ENCODE results near the gene GPR160. TPM values are rescaled to one million over a fixed set of nuclear protein-coding genes. Genes with fewer than 3 reads are reported as not detected.
A peak's percentile ranks its signal among the peaks of the same experiment; 100 is the strongest.

GPR160 gene
- total and polyA plus RNA-seq, 2 of the 13 experiments (the other 11 are each of a cell fraction or from before 2014, with no cell fraction given), result 12.1 to 23.2 TPM

GRCh38 chr3:170078620-170079281, 41.0 kb downstream of the GPR160 start (continued):
- TF ChIP-seq TFE3 (CRISPR knock-in tag; IDR thresholded peaks at IDR 0.05), result 0 out of 2 replicates have a peak, but pooled peaks have one; percentile 11
- peak; percentile 59; the same call in 1 of the 3 replicates for TF ChIP-seq MXI1 (IDR thresholded peaks at IDR 0.05; ENCODE audit: borderline replicate concordance, low read depth, low read length)
- TF ChIP-seq ZNF768 (CRISPR knock-in tag; IDR thresholded peaks at IDR 0.05), result no peak
- TF ChIP-seq HMGXB3 (CRISPR knock-in tag; IDR thresholded peaks at IDR 0.05; ENCODE audit: borderline replicate concordance), result no peak
- no peak for TF ChIP-seq SNAPC5 (CRISPR knock-in tag; IDR thresholded peaks at IDR 0.05; ENCODE audit: borderline replicate concordance)
- peak; percentile 91 for TF ChIP-seq ESRRA (CRISPR knock-in tag; IDR thresholded peaks at IDR 0.05; ENCODE audit: low read depth)
- no peak for TF ChIP-seq PBX2 (CRISPR knock-in tag; IDR thresholded peaks at IDR 0.05)
- peak; percentile 65; the same call in 1 of the 2 replicates for TF ChIP-seq ZBTB7B (CRISPR knock-in tag; IDR thresholded peaks at IDR 0.05)
- no peak for TF ChIP-seq LRRFIP1 (CRISPR knock-in tag; conservative IDR thresholded peaks at IDR 0.05)
- TF ChIP-seq KAT8 (CRISPR knock-in tag; IDR thresholded peaks at IDR 0.05), result peak; percentile 71
- no peak for TF ChIP-seq PTBP1 (IDR thresholded peaks at IDR 0.05; ENCODE audit: low read depth, low read length, poor library complexity, severe bottlenecking)
- no peak for TF ChIP-seq E2F2 (CRISPR knock-in tag; IDR thresholded peaks at IDR 0.05; ENCODE audit: borderline replicate concordance)
- no peak for TF ChIP-seq ZSCAN30 (CRISPR knock-in tag; IDR thresholded peaks at IDR 0.05)
- peak; percentile 46; the same call in 1 of the 2 replicates for TF ChIP-seq ZNF431 (CRISPR knock-in tag; IDR thresholded peaks at IDR 0.05; ENCODE audit: borderline replicate concordance, low read depth)
- no peak for TF ChIP-seq TERF1 (CRISPR knock-in tag; IDR thresholded peaks at IDR 0.05)
- TF ChIP-seq YY1 (IDR thresholded peaks at IDR 0.05; ENCODE audit: insufficient read depth, insufficient replicate concordance, low read depth, low read length), result no peak
